Measurements from ENCODE around the gene OR6B2. TPM values are rescaled to one million over a fixed set of nuclear protein-coding genes. Genes with fewer than 3 reads are reported as not detected.

The OR6B2 gene
- total RNA-seq, 2 experiments from 2014 or later: not detected

DNA sequence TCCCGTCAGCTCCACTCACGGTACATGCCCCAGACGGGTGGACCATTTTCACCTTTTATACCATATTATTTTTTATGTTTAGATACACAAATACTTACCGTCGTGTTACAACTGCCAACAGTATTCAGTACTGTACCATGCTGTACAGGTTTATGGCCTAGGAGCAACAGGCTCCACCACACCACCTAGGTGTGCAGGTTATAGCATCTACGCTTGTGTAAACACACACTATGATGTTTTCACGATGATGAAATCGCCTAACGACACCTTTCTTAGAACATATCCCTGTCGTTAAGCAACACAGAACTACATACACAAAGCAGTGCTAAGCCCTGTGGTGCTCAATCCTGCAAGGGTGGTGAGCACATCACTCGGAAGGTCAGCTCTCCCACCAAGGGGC is 29.6 kb downstream of the OR6B2 start:
- Mint-ChIP-seq H3K27me3 (no peaks in the 10 kb centered on the region), H3K36me3 (ENCODE audit: low read depth) (peaks cover 33% of the 10 kb centered on the region), H3K4me1 (ENCODE audit: low read depth) (no peaks in the 10 kb centered on the region), H3K4me3 (no peak overlapping the region), H3K27ac (no peak overlapping the region), H3K9me3 (no peaks in the 10 kb centered on the region)
- ATAC-seq: no peak
- intact Hi-C loops (cut with micrococcal nuclease): no loop called here
- no peak for DNase-seq
- POLR2A ChIA-PET: interaction anchor here (1.1 kb wide), 1 partner anchor 24 kb away, joined by 3 read pairs; the partner anchor contains the start of gene NDUFA10
- CTCF ChIA-PET: interaction anchor here (0.7 to 1.5 kb wide), 3 partner anchors 9 to 21 kb away, joined by 3 to 5 read pairs (median 4); no protein-coding TSS in a partner anchor
- TF ChIP-seq, protein P1, sequence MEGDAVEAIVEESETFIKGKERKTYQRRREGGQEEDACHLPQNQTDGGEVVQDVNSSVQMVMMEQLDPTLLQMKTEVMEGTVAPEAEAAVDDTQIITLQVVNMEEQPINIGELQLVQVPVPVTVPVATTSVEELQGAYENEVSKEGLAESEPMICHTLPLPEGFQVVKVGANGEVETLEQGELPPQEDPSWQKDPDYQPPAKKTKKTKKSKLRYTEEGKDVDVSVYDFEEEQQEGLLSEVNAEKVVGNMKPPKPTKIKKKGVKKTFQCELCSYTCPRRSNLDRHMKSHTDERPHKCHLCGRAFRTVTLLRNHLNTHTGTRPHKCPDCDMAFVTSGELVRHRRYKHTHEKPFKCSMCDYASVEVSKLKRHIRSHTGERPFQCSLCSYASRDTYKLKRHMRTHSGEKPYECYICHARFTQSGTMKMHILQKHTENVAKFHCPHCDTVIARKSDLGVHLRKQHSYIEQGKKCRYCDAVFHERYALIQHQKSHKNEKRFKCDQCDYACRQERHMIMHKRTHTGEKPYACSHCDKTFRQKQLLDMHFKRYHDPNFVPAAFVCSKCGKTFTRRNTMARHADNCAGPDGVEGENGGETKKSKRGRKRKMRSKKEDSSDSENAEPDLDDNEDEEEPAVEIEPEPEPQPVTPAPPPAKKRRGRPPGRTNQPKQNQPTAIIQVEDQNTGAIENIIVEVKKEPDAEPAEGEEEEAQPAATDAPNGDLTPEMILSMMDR (IDR thresholded peaks at IDR 0.05): no peak

DNA sequence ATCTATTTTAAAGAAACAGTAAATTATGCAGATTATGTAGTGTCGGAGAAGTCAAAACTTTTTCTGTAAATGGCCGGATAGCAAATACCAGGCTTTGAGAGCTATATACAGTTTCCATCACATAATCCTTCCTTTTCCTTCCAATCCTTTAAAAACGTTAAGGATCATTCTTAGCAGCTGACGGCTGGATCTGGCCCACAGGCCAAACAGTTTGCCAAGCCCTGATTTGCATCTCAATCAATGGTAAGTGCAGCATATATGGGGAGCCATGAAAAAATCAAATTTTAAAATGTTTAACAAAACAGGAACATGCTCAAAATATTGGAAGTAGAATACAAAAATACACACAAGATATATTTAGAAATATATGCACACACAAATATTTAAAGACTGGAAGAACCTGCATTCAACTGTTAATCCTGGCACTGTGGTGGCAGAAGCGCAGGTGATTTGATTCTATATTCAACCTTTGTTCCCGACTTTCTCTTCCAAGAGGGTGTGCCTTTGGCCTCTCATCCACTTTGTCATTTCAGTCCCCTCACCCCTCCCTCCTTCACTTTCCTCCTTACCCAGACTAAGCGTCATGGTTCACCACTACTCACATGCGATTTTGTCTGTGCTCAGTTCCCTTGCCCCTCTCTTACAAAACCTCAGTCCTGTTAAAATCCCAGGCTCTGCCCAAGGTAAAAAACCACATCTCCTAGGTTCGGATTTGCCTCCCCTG is 32.4 kb downstream of the OR6B2 start:
- intact Hi-C loops (cut with micrococcal nuclease): no loop called here
- Mint-ChIP-seq H3K27ac (no peak overlapping the region), H3K4me3 (no peak overlapping the region), H3K36me3 (ENCODE audit: low read depth) (peaks cover 29% of the 10 kb centered on the region), H3K27me3 (no peaks in the 10 kb centered on the region), H3K4me1 (ENCODE audit: low read depth) (no peaks in the 10 kb centered on the region), H3K9me3 (no peaks in the 10 kb centered on the region)
- ChIA-PET CTCF (interaction anchor here (0.8 kb wide), 1 partner anchor 24 kb away, joined by 3 read pairs; no protein-coding TSS in a partner anchor), POLR2A (no interaction called here)
- TF ChIP-seq, protein P1 (IDR thresholded peaks at IDR 0.05): no peak
- DNase-seq: no peak
- no peak for ATAC-seq

DNA sequence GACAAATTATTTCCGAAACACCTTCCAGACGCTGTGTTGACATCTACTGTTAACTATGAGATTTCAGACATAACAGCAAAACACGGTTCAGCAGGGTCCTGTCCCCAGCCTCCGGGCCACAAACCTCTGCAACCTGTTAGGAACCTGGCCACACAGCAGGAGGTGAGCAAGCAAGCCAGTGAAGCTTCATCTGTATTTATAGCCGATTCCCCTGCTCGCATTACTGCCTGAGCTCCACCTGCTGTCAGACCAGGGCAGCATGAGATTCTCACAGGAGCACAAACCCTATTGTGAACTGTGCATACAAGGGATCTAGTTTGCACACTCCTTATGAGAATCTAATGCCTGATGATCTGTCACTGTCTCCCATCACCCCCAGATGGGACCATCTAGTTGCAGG is 36.1 kb downstream of the OR6B2 start:
- Mint-ChIP-seq H3K27ac (no peak overlapping the region), H3K4me1 (ENCODE audit: low read depth) (no peaks in the 10 kb centered on the region), H3K36me3 (ENCODE audit: low read depth) (peaks cover 30% of the 10 kb centered on the region), H3K9me3 (no peaks in the 10 kb centered on the region), H3K27me3 (no peaks in the 10 kb centered on the region), H3K4me3 (no peak overlapping the region)
- ChIA-PET CTCF (interaction anchor here (1.2 to 1.8 kb wide), 2 partner anchors 60 kb away, joined by 4 to 5 read pairs; no protein-coding TSS in a partner anchor), POLR2A (interaction anchor here (0.6 kb wide), 1 partner anchor 863 kb away, joined by 3 read pairs; no protein-coding TSS in a partner anchor)
- ATAC-seq (no peak), DNase-seq (no peak)
- intact Hi-C loops (cut with micrococcal nuclease): no loop called here
- TF ChIP-seq, protein P1 (IDR thresholded peaks at IDR 0.05): no peak

DNA sequence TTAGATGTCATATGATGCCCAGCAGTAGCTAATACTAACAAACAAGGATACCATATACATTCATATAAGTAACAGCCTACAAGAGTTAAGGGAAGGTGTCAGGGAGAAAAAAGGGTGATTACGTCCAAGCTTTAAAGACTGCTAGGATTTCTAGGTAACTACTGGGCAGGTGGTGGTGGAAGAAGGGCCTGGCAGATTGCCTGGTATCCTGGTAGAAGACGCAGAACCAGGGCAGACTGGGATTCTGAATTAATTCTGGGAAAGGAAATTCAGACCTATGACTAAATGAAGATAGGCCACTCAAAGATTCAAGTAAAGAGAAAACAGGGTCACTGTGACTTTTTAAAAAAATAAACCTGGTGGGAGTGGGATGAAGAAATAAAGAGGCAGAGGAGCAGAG is 36.9 kb downstream of the OR6B2 start:
- ATAC-seq: no peak
- Mint-ChIP-seq H3K4me1 (ENCODE audit: low read depth) (no peaks in the 10 kb centered on the region), H3K27ac (no peak overlapping the region), H3K27me3 (no peaks in the 10 kb centered on the region), H3K9me3 (no peaks in the 10 kb centered on the region), H3K4me3 (no peak overlapping the region), H3K36me3 (ENCODE audit: low read depth) (peaks cover 34% of the 10 kb centered on the region)
- intact Hi-C loops (cut with micrococcal nuclease): no loop called here
- TF ChIP-seq, protein P1 (IDR thresholded peaks at IDR 0.05): no peak
- ChIA-PET POLR2A (interaction anchor here (0.5 to 0.6 kb wide), 2 partner anchors 26 to 862 kb away, joined by 3 read pairs; no protein-coding TSS in a partner anchor), CTCF (interaction anchor here (1.2 to 3.4 kb wide), 6 partner anchors 14 to 59 kb away, joined by 4 to 16 read pairs (median 7); no protein-coding TSS in a partner anchor)
- no peak for DNase-seq
